Activated CD4-positive, alpha-beta T cell treated with anti-CD3 and anti-CD28 coated beads, Interleukin-2, amount 50 U/mL, for 24 hours (primary cell): ENCODE measurements around the gene MYO18A.
"Not testable (repeated sequence)": the region's sequence is repeated elsewhere in the genome, so short reads cannot be mapped to it uniquely, and the experiment has no call there.

Experiments
- DNase-seq, 2 donors: peaks; one replicate each; pipeline ENCODE4 v3.0.0-alpha.2; 2020; ENCODE audit warnings: low read depth in 1 of 2, low spot score in 1 of 2

Gene MYO18A, protein sequence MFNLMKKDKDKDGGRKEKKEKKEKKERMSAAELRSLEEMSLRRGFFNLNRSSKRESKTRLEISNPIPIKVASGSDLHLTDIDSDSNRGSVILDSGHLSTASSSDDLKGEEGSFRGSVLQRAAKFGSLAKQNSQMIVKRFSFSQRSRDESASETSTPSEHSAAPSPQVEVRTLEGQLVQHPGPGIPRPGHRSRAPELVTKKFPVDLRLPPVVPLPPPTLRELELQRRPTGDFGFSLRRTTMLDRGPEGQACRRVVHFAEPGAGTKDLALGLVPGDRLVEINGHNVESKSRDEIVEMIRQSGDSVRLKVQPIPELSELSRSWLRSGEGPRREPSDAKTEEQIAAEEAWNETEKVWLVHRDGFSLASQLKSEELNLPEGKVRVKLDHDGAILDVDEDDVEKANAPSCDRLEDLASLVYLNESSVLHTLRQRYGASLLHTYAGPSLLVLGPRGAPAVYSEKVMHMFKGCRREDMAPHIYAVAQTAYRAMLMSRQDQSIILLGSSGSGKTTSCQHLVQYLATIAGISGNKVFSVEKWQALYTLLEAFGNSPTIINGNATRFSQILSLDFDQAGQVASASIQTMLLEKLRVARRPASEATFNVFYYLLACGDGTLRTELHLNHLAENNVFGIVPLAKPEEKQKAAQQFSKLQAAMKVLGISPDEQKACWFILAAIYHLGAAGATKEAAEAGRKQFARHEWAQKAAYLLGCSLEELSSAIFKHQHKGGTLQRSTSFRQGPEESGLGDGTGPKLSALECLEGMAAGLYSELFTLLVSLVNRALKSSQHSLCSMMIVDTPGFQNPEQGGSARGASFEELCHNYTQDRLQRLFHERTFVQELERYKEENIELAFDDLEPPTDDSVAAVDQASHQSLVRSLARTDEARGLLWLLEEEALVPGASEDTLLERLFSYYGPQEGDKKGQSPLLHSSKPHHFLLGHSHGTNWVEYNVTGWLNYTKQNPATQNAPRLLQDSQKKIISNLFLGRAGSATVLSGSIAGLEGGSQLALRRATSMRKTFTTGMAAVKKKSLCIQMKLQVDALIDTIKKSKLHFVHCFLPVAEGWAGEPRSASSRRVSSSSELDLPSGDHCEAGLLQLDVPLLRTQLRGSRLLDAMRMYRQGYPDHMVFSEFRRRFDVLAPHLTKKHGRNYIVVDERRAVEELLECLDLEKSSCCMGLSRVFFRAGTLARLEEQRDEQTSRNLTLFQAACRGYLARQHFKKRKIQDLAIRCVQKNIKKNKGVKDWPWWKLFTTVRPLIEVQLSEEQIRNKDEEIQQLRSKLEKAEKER (N-terminal part only)

GRCh38 chr17:29180034-29180787 is at the start of gene MYO18A:
MYO18A (minus strand) TSS chr17:29180398; CDS start chr17:29166940, 13,458 bp downstream.
- DNase-seq: peak; percentile 62 to 67

DNA sequence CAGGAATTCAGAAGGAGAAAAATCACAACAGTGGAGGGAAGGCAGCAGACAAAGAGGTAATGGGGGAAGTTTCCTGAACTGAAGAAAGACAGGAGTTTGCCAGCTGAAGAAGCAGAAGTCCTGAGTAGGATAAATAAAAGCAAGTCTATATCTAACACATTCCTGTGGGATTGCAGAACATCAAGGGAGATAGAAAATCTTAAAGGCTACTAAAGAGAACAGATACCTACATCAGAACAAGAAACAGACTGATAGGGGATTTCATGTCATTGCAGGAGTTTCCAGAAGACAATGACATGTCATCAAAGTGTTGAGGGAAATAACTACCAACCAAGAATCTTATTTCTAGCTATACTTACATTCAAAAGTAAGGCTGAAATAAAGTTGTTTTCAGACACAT is 45.2 kb upstream of the MYO18A start:
- no peak for DNase-seq

DNA sequence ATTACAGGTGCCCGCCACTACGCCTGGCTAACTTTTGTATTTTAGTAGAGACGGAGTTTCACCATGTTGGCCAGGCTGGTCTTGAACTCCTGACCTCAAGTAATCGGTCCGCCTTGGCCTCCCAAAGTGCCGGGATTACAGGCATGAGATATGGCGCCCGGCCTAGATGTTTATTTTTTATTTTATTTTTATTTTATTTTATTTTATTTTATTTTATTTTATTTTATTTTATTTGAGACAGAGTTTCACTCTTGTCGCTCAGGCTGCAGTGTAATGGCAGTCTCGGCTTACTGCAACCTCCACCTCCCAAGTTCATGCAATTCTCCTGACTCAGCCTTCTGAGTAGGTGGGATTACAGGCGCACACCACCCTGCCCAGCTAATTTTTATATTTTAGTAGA is 41.1 kb upstream of the MYO18A start:
- DNase-seq: not testable (repeated sequence)

DNA sequence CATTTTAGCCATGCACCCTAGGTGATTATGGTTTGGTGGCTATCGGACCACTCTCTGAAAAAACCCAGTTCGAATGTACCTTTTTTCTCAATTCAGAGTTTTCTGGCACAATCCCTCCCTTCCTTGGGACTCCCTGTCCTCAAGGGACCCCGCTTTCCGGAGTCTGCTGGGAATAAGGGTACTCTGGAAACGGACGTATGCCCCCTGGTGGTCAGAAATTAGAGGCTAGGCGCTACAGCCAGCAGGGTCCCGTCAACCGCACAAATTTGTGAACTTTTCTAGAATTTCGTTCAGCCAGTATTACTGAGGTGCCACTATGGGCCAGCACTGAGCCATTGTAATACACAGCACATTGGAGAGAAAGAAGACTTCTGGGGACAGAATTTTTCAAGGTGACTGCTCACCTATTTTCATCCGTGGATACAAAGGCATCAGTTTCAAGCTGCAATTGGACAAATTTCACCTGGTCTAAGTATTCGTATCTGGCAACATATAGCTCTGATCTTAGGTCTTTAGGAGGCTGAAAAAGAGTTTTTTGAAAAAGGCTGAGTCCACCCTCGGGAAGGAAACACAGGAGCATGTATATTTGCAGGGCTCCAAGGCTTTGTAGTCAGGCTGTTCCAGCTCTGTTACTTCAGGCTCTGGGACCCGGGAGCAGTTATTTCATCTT is 39.3 kb upstream of the MYO18A start:
- DNase-seq: peak; percentile 38 to 67

GRCh38 chr17:29216856-29217255 is 36.7 kb upstream of the MYO18A start:
- DNase-seq: no peak

GRCh38 chr17:29216181-29216580 is 36.0 kb upstream of the MYO18A start:
- DNase-seq: no peak

- DNase-seq: no peak
Observed at GRCh38 chr17:29215717-29216116, 35.5 kb upstream of the MYO18A start.

GRCh38 chr17:29215174-29215573 is 35.0 kb upstream of the MYO18A start:
- no peak for DNase-seq

DNA sequence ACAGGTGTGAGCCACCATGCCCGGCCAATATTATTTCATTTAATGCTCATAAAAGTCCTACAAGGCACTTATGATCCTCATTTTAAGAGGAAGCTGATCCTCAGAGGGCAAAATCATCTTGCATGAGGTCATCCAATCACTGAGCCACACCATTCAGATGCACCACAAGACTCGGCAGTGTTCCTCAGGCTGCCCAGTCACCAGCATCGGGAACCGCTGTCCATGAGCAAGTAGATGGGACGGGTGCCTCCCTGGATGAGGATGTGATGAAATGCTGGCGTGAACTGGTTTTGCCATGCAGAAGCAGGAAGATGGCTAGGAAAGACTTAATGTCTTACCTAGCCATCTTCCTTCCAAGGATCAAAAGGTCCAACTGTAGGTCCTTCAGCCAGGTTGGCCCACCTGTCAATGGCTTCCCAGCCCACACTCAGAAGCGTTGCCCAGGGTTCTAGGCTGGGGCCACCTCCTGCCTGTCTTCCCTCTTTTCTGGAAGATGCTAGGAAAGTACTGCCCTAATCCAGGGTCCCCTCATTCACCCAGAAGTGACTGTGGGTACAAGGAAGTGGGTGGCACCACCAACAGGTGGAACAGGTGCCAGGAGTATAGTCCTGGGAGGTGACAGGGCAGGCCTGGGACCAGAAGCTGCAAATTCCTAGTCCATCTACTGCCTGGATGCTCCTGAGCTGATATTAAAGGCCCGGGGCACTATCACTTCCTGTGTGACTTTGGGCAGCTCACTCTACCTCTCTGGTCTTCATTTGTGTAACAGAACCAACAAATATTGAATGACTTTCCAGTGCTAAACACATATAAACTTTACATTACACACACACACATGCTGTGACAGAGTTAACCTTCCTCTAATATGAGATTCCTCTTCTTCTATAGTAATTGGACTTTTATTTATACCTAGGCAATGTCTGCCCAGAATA is 34.3 kb upstream of the MYO18A start:
- no peak for DNase-seq

DNA sequence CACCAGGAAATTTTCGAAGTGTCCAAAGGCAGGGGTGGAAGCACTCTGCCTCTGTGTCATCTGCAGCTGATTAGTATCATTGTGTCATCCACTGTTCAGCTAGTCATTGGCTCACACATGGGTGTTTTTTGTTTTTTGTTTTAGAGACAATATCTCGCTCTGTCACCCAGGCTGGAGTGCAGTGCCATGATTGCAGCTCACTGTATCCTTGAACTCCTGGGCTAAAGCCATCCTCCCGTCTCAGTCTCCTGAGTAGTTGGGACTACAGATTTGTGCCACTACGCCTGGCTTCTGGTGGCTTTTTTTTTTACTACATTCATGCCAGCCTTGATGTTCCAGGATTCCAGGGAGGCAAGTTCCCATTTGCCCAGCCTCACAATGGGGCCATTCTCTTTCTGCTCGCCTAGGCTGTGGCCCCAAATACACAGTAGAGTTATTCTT is 32.5 kb upstream of the MYO18A start:
- no peak for DNase-seq

DNA sequence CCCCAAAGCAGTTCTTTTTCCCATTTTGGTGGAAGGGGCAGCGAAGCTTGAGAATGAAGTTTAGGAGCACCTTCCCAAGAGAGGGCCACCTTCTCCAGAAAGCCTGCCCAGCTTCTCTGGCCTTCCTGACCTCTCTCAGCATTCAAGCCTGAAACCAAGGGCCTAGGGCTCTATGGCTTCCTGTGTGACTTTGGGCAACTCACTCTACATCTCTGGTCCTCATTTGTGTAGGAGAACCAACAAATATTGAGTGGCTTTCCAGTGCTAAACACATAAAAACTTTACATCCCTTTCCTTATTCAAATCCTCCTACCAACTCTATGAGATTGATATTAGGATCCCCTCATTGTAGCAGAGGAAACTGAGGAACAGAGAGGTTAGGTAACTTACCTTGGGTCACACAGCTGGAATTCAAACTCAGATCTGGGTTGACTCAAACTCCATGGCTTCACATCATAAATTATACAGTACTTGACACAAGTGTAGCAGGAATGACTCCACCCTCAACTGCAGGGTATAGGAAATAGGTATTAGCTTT is 32.0 kb upstream of the MYO18A start:
- no peak for DNase-seq

- no peak for DNase-seq
Observed at GRCh38 chr17:29210879-29211278, 30.7 kb upstream of the MYO18A start.

DNA sequence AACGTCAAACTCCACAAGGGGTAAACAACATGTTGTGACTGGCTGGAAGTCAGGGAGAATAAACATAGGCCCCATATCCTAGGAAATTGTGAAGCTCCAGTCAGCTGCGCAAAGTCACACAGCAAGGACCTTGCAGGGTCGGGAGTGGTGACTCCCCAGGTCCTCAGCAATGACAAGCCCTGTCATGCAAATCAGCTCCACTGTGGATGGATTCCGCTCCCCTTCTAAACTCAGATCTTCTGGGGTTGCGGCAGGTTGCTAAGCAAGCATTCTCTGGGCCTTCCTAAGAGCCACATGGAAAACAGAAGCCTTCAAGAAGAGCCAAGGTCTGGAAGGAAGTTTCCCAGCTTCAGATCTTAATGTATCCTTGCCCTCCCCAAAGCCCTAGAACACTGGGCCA is 28.9 kb upstream of the MYO18A start:
- no peak for DNase-seq

DNA sequence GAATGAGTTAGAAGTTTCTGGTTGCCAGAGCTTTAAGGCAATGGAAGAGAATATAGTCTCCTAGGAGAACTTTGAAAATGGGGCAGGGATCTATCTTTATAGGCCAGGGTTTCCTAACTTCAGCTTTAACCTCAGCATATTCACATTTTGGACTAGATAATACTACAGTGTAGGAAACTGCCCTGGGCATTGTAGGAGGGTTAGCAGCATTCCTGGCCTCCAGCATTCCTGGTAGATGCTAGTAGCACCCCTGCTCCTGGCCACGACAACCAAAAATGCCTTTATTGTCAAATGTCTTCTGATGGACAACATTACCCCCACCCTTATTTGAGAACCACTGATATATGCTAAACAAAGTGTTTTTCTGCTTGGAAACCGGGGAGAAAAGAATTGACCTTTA is 27.8 kb upstream of the MYO18A start:
- DNase-seq: no peak

DNA sequence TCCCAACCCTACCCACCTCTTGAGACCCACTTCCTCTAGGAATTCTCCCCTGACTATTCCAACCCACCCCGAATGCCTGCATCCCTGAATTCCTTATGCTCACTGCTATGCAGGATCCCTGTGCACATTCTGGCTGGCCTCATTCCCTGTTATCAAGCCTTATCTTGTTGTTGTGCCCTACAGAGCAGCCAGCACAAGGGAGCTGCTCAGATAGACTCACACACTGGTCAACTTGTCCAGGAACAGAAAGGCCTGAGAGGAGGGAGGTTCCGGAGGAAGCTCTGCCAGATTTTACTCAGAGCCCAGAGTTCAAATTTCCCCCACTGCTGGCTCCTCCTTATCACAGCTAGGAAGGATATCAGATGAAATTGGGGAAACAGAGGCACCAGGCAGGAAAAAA is 24.8 kb upstream of the MYO18A start:
- no peak for DNase-seq

GRCh38 chr17:29204068-29204804 is 24.0 kb upstream of the MYO18A start:
- not testable (repeated sequence) for DNase-seq

DNA sequence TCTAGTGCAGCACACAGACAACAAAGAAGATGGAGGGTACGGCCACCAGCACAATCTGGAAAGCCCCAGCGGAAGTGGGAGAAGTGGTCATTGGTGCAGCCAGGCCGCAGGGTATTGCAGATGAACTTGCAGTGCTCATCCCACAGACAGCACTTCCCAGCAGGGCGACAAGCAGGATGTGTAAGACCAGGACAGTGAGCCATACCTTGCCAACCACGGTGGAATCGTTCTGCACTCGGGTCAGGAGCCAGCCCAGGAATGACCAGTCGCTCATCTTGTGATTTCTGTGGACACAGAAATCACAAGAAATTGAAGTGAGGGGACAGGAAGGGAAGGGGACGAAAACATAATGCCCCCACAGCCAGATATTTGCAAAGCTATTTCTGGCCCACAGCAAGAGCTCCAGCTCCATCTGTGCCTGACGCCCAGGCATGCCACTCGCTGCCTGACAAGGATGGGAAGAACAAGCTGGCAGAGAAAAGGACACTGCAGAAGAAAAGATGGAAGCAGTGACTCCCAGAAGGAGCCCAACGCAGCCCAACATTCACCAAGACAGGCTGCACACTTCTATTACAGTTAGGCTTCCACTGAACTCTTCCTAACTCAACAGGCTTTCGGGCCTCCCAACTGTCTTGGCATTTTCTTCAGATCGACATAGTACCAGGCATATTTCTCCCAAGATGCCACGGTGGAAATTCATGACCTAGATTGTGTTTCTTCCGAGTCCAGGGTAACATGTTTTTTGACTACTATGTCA is 17.5 kb upstream of the MYO18A start:
- DNase-seq: no peak
